ENCODE results near the gene ZNF500. TPM values are rescaled to one million over a fixed set of nuclear protein-coding genes. Genes with fewer than 3 reads are reported as not detected.

The ZNF500 gene
- total and polyA plus RNA-seq, 7 donors, result 4.2 to 14.4 (median 11.4) TPM

DNA sequence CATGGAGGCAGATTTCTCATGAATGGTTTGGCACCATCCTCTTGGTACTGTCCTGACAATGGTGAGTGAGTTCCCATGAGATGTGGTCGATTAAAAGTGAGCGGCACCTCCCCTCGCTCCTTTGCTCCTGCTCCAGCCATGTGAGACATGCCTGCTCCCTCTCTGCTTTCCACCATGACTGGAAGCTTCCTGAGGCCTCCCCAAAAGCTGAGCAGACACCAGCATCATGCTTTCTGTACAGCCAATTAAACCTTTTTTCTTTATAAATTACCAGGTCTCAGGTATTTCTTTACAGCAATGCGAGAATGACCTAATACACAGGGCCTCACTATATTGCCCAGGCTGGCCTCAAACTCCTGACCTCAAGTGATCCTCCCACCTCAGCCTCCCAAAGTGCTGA, 12.1 kb downstream of the ZNF500 start:
- DNase-seq, result no peak
- no peaks in the 10 kb centered on the region for H3K9me3 ChIP-seq
- H3K36me3 ChIP-seq, result peaks cover 44 to 95% (median 81%) of the 10 kb centered on the region in 4 donors
- 96 to 98% methylated on average over 4 of the region's 4 CpGs for WGBS, 2 donors
- intact Hi-C loops (cut with DNase I), result no loop called here
- TF ChIP-seq CTCF (IDR thresholded peaks at IDR 0.05) (no peak), EP300 (IDR thresholded peaks at IDR 0.05) (no peak), POLR2AphosphoS5 (IDR thresholded peaks at IDR 0.05) (no peak), POLR2A (IDR thresholded peaks at IDR 0.05) (no peak)
- no peaks in the 10 kb centered on the region for H3K27me3 ChIP-seq
- H3K4me3 ChIP-seq, result no peak overlapping the region
- no peak overlapping the region for H3K27ac ChIP-seq
- no peaks in the 10 kb centered on the region for H3K4me1 ChIP-seq

- Histone ChIP-seq H3K4me3 (no peak overlapping the region), H3K4me1 (no peaks in the 10 kb centered on the region), H3K9me3 (no peaks in the 10 kb centered on the region), H3K27me3 (no peaks in the 10 kb centered on the region), H3K27ac (no peak overlapping the region), H3K36me3 (peaks cover 40 to 86% (median 68%) of the 10 kb centered on the region in 4 donors)
- 94% methylated on average over 11 of the region's 11 CpGs for WGBS, 2 donors
- no peak for DNase-seq
- intact Hi-C loops (cut with DNase I), result no loop called here
- TF ChIP-seq EP300 (IDR thresholded peaks at IDR 0.05) (no peak), POLR2A (IDR thresholded peaks at IDR 0.05) (no peak), POLR2AphosphoS5 (IDR thresholded peaks at IDR 0.05) (no peak), CTCF (IDR thresholded peaks at IDR 0.05) (no peak)
Measured at GRCh38 chr16:4753227-4753626, 13.7 kb downstream of the ZNF500 start.

DNA sequence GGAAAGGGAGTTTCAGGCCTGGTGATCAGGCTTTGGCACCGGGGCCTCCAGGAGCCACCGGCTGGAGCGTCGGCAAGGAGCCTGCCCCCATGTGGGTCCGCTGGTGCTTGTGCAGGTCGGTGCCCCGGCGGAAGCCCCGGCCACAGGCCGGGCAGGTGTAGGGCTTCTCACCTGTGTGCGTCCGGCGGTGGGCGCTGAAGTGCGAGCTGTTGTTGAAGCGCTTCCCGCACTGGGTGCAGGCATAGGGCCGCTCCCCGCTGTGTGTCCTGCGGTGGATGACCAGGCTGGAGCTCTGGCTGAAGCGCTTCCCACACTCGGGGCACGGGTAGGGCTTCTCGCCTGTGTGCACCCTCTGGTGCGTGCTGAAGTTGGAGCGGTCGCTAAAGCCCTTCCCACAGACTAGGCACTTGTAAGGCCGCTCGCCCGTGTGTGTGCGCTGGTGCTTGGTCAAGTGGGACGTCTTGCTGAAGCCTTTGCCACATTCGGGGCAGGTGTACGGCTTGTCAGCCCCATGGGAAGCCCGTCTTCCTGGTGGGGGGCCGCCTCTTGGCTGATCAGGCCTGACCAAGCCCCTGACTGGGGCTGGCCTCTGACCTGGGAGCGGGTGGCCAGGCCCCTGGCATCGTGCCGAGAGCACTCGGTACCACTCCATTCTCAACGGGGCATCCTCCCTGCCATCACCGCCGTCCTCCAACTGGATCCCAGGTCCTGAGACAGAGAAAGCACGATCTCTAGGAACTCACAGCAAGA, 14.4 kb downstream of the ZNF500 start:
- peaks cover 40 to 79% (median 62%) of the 10 kb centered on the region in 4 donors for H3K36me3 ChIP-seq
- TF ChIP-seq EP300 (IDR thresholded peaks at IDR 0.05) (no peak), POLR2AphosphoS5 (IDR thresholded peaks at IDR 0.05) (no peak), CTCF (IDR thresholded peaks at IDR 0.05) (no peak), POLR2A (IDR thresholded peaks at IDR 0.05) (no peak)
- intact Hi-C loops (cut with DNase I), result no loop called here

DNA sequence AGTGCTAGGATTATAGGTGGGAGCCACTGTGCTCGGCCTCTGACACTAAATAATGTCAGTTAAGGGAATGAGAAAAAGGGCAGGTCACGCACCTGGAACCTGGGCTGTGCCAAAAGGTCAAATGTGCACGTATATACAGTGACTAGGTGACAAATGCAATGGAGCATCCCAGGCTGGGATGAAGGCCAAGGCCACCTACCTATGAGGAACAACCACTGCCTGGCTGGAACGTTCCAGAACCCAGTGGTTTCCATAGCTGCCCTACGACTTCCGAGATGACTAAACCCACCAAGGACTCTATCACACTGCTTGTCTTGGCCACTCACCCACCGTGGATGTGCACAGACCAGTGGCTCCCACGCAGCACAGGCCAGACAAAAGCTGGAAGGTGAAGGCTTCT, 16.1 kb downstream of the ZNF500 start:
- peaks cover 0 to 15% (median 11%) of the 10 kb centered on the region in 4 donors for H3K4me1 ChIP-seq
- DNase-seq, result no peak
- WGBS, 2 donors, result 88 to 91% methylated on average over 8 of the region's 8 CpGs
- H3K27me3 ChIP-seq, result no peaks in the 10 kb centered on the region
- H3K27ac ChIP-seq, result no peak overlapping the region
- intact Hi-C loops (cut with DNase I), result no loop called here
- H3K36me3 ChIP-seq, result peaks cover 40 to 63% (median 54%) of the 10 kb centered on the region in 4 donors
- no peaks in the 10 kb centered on the region for H3K9me3 ChIP-seq
- TF ChIP-seq POLR2AphosphoS5 (IDR thresholded peaks at IDR 0.05), result no peak
- TF ChIP-seq POLR2A (IDR thresholded peaks at IDR 0.05), result no peak
- TF ChIP-seq EP300 (IDR thresholded peaks at IDR 0.05), result no peak
- TF ChIP-seq CTCF (IDR thresholded peaks at IDR 0.05), result no peak
- no peak overlapping the region for H3K4me3 ChIP-seq

More for the DNA sequence above, 14.4 kb downstream of the ZNF500 start:
- DNase-seq, result no peak
- H3K4me3 ChIP-seq, result no peak overlapping the region
- H3K27me3 ChIP-seq, result no peaks in the 10 kb centered on the region
- peaks cover 0 to 2% (median under 1%) of the 10 kb centered on the region in 4 donors for H3K4me1 ChIP-seq
- no peaks in the 10 kb centered on the region for H3K9me3 ChIP-seq
- WGBS, 2 donors, result 92 to 96% methylated on average over 44 of the region's 44 CpGs
- H3K27ac ChIP-seq, result no peak overlapping the region

Data from sigmoid colon (tissue), 7 donors.